ENCODE measurements around the gene PDE4B. TPM values are rescaled to one million over a fixed set of nuclear protein-coding genes. Genes with fewer than 3 reads are reported as not detected.

PDE4B gene
- total RNA-seq, 4 donors from 2014 or later, result 11.2 to 49.5 (median 26.3) TPM

GRCh38 chr1:65940126-65940525 is 147.4 kb downstream of the PDE4B start:
- ATAC-seq (ENCODE audit: low FRiP score) (no peak), DNase-seq (ENCODE audit: low spot score) (no peak)
- TF ChIP-seq CTCF (IDR thresholded peaks at IDR 0.05), result no peak

- DNase-seq (ENCODE audit: low spot score), result no peak
- TF ChIP-seq CTCF (IDR thresholded peaks at IDR 0.05), result no peak
- no peak for ATAC-seq (ENCODE audit: low FRiP score)
Observed at GRCh38 chr1:65942476-65942875, 149.8 kb downstream of the PDE4B start.

DNA sequence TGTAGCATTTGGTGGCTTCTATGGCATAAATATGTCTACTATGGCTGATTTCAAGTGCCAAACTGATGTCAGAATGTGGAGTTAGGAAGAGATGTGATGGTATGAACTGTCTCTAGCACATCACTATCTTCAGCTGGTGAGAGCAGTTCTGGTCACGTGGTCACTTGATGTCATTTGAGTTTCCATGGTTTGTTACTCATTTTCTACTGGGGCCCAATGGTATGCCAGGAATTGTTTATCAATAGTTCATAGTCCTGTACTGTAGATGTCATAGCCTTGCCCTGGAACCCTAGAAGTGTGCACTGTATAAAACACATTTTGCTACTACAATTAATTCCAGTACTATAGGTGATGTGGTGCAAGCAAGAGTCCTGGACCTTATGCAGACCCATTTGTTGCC is 153.7 kb downstream of the PDE4B start:
- DNase-seq (ENCODE audit: low spot score) (no peak), ATAC-seq (ENCODE audit: low FRiP score) (no peak)
- no peak for TF ChIP-seq CTCF (IDR thresholded peaks at IDR 0.05)

DNA sequence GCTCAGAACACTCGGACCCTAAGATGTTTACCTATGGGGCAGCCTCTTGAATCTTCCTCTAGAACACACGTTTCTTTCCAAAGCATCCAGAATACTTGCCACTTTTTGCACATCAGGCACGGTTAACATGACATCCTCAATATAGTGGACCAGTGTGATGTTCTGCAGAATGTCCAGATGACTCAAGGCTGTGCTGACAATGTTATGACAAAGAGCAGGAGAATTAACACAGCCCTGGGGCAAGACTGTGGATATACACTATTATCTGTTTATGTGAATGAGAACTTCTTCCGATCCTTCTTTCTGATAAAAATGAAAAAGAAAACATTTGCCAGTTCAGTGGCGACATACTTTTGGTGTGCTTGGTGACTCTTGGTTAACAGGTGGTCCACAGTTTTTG is 154.3 kb downstream of the PDE4B start:
- DNase-seq (ENCODE audit: low spot score) (no peak), ATAC-seq (ENCODE audit: low FRiP score) (no peak)
- TF ChIP-seq CTCF (IDR thresholded peaks at IDR 0.05), result no peak

- TF ChIP-seq CTCF (IDR thresholded peaks at IDR 0.05), result no peak
- ATAC-seq (ENCODE audit: low FRiP score) (peak; percentile 85), DNase-seq (ENCODE audit: low spot score) (no peak)
Observed at GRCh38 chr1:65948609-65949229, 156.0 kb downstream of the PDE4B start.

- no peak for ATAC-seq (ENCODE audit: low FRiP score)
- TF ChIP-seq CTCF (IDR thresholded peaks at IDR 0.05), result no peak
- DNase-seq (ENCODE audit: low spot score), result no peak
Observed at GRCh38 chr1:65949230-65949626, 156.5 kb downstream of the PDE4B start.

DNA sequence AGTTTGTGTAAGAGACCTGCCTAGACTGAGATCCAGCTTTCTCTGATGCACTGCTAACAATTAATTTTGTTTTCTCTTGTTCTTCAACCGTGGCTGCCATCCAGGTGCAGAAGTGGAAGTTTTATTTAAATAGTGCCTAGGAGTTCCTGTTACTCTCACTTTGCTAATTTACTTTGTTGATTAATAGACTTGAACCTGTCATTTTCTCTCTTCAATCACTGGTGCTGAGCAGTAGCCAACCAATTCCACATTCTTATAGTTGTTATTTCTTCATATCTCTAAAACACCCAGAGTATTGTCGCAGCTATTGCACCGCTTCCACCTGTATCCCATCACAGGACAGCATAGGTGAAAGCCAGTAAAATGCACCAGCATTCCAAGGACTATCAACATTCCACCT is 157.2 kb downstream of the PDE4B start:
- no peak for ATAC-seq (ENCODE audit: low FRiP score)
- no peak for TF ChIP-seq CTCF (IDR thresholded peaks at IDR 0.05)
- DNase-seq (ENCODE audit: low spot score), result no peak

All from omental fat pad (tissue), 4 donors.